Measurements from ENCODE around the gene FOXK2. TPM values are rescaled to one million over a fixed set of nuclear protein-coding genes. Genes with fewer than 3 reads are reported as not detected.

Gene FOXK2
- total RNA-seq, 2 donors from 2014 or later = 34.8 to 85.1 TPM

DNA sequence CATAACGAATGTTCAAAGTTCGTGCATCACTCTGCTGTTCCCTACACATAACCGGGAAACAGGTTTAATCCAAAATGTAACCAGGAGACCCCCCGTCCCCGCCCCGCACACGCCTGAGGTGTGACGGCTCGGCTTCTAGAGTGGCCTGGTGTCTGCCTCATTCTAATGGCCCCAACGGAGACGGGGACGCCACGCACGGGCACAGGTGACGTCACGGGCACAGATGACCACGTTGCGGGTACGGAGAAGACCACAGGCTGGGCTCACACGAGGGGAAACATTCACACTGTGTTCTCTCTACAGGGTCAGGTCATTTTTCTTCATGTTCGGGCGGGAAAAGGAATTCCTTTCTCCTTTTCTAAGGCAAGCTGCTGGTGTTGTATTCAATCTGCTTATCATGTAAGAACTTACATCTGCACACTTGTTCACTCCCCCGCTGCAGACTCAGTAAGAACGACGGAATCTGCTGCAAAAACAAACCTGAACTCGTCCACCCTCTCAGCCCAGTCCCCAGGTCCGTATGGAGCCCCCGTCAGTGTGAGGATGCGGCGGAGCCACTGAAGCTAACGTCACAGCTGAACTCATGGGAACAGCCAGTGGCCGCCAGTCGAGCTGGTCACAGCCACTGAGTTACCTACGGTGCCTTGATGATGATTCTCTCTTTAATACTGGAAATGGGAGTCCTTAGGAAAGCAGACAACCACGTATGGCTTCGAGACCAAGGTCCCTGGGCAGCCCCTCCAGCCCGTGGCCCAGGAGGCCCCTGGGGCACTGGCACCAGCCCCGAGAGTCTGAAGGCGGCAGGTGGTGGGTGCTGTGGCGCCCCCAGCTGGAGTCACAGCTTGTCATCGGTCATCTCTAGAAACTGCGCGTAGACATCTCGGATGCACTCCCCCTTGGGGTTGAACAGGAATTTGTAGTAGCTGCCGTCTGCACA lies 95.8 kb downstream of the FOXK2 start:
- Histone ChIP-seq H3K27ac (no peak overlapping the region), H3K4me1 (ENCODE audit: control insufficient read depth in 1 of 2, low read depth in 2 of 2) (no peaks in the 10 kb centered on the region), H3K9me3 (no peaks in the 10 kb centered on the region), H3K36me3 (peaks cover 47% of the 10 kb centered on the region), H3K27me3 (replicated peaks; ENCODE audit: insufficient read depth) (no peaks in the 10 kb centered on the region), H3K4me3 (no peak overlapping the region)
- TF ChIP-seq, protein P1, sequence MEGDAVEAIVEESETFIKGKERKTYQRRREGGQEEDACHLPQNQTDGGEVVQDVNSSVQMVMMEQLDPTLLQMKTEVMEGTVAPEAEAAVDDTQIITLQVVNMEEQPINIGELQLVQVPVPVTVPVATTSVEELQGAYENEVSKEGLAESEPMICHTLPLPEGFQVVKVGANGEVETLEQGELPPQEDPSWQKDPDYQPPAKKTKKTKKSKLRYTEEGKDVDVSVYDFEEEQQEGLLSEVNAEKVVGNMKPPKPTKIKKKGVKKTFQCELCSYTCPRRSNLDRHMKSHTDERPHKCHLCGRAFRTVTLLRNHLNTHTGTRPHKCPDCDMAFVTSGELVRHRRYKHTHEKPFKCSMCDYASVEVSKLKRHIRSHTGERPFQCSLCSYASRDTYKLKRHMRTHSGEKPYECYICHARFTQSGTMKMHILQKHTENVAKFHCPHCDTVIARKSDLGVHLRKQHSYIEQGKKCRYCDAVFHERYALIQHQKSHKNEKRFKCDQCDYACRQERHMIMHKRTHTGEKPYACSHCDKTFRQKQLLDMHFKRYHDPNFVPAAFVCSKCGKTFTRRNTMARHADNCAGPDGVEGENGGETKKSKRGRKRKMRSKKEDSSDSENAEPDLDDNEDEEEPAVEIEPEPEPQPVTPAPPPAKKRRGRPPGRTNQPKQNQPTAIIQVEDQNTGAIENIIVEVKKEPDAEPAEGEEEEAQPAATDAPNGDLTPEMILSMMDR (IDR thresholded peaks at IDR 0.05) = no peak
- no peak for DNase-seq (ENCODE audit: low spot score)
- no peak for ATAC-seq (ENCODE audit: insufficient number of reproducible peaks, low FRiP score, low read depth)

- Histone ChIP-seq H3K36me3 (peaks cover 48% of the 10 kb centered on the region), H3K9me3 (no peaks in the 10 kb centered on the region), H3K4me3 (no peak overlapping the region), H3K27ac (no peak overlapping the region), H3K27me3 (replicated peaks; ENCODE audit: insufficient read depth) (no peaks in the 10 kb centered on the region), H3K4me1 (ENCODE audit: control insufficient read depth in 1 of 2, low read depth in 2 of 2) (no peaks in the 10 kb centered on the region)
- DNase-seq (ENCODE audit: low spot score) (no peak), ATAC-seq (ENCODE audit: insufficient number of reproducible peaks, low FRiP score, low read depth) (no peak)
- TF ChIP-seq, protein P1 (IDR thresholded peaks at IDR 0.05) = no peak
Observed at GRCh38 chr17:82616021-82616711, 96.6 kb downstream of the FOXK2 start.

- no peaks in the 10 kb centered on the region for H3K4me1 ChIP-seq (ENCODE audit: control insufficient read depth in 1 of 2, low read depth in 2 of 2)
- no peaks in the 10 kb centered on the region for H3K9me3 ChIP-seq
- no peak overlapping the region for H3K4me3 ChIP-seq
- H3K27ac ChIP-seq = no peak overlapping the region
- no peaks in the 10 kb centered on the region for H3K27me3 ChIP-seq (replicated peaks; ENCODE audit: insufficient read depth)
- DNase-seq (ENCODE audit: low spot score) (no peak), ATAC-seq (ENCODE audit: insufficient number of reproducible peaks, low FRiP score, low read depth) (no peak)
- peaks cover 57% of the 10 kb centered on the region for H3K36me3 ChIP-seq
- TF ChIP-seq, protein P1 (IDR thresholded peaks at IDR 0.05) = no peak
Observed at GRCh38 chr17:82619211-82619610, 99.7 kb downstream of the FOXK2 start.

DNA sequence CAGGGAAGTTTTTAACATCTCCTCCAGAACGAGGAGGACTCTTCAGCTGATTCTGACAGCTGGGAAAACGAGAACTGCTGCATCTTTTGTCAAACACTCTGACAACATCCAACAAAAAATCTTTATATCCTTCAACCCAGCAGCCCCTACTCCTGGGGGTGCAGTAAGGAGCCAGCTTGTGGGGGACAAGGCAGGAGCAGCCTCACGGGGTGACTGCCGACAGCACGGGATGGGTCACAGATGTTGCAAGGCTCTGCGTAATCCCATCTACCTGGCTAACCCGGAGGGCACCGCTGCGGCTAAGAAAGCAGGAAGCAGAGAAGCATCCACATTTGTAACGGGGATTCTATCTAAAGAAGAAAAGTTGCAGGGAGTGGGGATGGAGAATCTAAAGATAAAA lies 100.1 kb downstream of the FOXK2 start:
- ATAC-seq (ENCODE audit: insufficient number of reproducible peaks, low FRiP score, low read depth) = no peak
- TF ChIP-seq, protein P1 (IDR thresholded peaks at IDR 0.05) = no peak
- Histone ChIP-seq H3K36me3 (peaks cover 58% of the 10 kb centered on the region), H3K4me1 (ENCODE audit: control insufficient read depth in 1 of 2, low read depth in 2 of 2) (no peaks in the 10 kb centered on the region), H3K9me3 (no peaks in the 10 kb centered on the region), H3K27me3 (replicated peaks; ENCODE audit: insufficient read depth) (no peaks in the 10 kb centered on the region), H3K27ac (no peak overlapping the region), H3K4me3 (no peak overlapping the region)
- no peak for DNase-seq (ENCODE audit: low spot score)

GRCh38 chr17:82623707-82624106 lies 104.2 kb downstream of the FOXK2 start:
- peaks cover 54% of the 10 kb centered on the region for H3K36me3 ChIP-seq
- ATAC-seq (ENCODE audit: insufficient number of reproducible peaks, low FRiP score, low read depth) = no peak
- H3K4me3 ChIP-seq = no peak overlapping the region
- TF ChIP-seq, protein P1 (IDR thresholded peaks at IDR 0.05) = no peak
- no peak overlapping the region for H3K27ac ChIP-seq
- no peaks in the 10 kb centered on the region for H3K4me1 ChIP-seq (ENCODE audit: control insufficient read depth in 1 of 2, low read depth in 2 of 2)
- no peaks in the 10 kb centered on the region for H3K27me3 ChIP-seq (replicated peaks; ENCODE audit: insufficient read depth)
- no peaks in the 10 kb centered on the region for H3K9me3 ChIP-seq
- no peak for DNase-seq (ENCODE audit: low spot score)

Data from thoracic aorta (tissue), 2 donors.